Thyroid gland (tissue), 4 donors: ENCODE results near the gene PDXK. TPM values are rescaled to one million over a fixed set of nuclear protein-coding genes. Genes with fewer than 3 reads are reported as not detected.
A peak's percentile ranks its signal among the peaks of the same experiment; 100 is the strongest.

Experiments
- DNase-seq, 2 donors: peaks; one replicate each; pipeline ENCODE4 v3.0.0-alpha.2; 2019
- H3K27ac ChIP-seq, 3 donors: fragments of 200-600 bp; sonication (generic); 1 replicate in 2 of 3; 2 replicates in 1 of 3; pipeline ENCODE4 v1.5.1; 2016 to 2019; ENCODE audit warnings: mild to moderate bottlenecking in 1 of 3, moderate library complexity in 1 of 3
- H3K27me3 ChIP-seq: fragments of 200-600 bp; sonication (generic); one replicate; pipeline ENCODE4 v1.5.1; 2019
- H3K36me3 ChIP-seq, 2 donors: fragments of 200-600 bp; sonication (generic); one replicate each; pipeline ENCODE4 v1.5.1; 2016 to 2019
- H3K4me1 ChIP-seq, 2 donors: fragments of 200-600 bp; sonication (generic); one replicate each; pipeline ENCODE4 v1.5.1; 2017 to 2019
- H3K4me3 ChIP-seq, 3 donors: fragments of 200-600 bp; sonication (generic); replicated peaks in 1 of 3; 1 replicate in 2 of 3; 2 replicates in 1 of 3; pipeline ENCODE4 v1.5.1; 2016; ENCODE audit warnings: mild to moderate bottlenecking in 1 of 3
- H3K9me3 ChIP-seq: fragments of 200-600 bp; sonication (generic); one replicate; pipeline ENCODE4 v1.5.1; 2017
- CTCF ChIP-seq, 6 experiments: fragments of 200-600 bp in 3 of 6; fragments of 450-650 bp in 3 of 6; sonication (generic) in 3 of 6; IDR thresholded peaks; one replicate each; pipeline ENCODE4 v1.5.1; 2016 to 2019; ENCODE audit warnings: antibody characterized with exemption in 6 of 6, mild to moderate bottlenecking in 2 of 6, inconsistent platforms in 1 of 6, moderate library complexity in 1 of 6
- POLR2A ChIP-seq, 2 donors: fragments of 450-650 bp; IDR thresholded peaks; one replicate each; pipeline ENCODE4 v1.6.1; 2017; ENCODE audit warnings: antibody characterized with exemption in 2 of 2, mild to moderate bottlenecking in 2 of 2, moderate library complexity in 1 of 2
- WGBS, 2 donors: methylation state at CpG; one replicate each; pipeline ENCODE4 v1.1.5; 2017; 5-methylcytosine and 5-hydroxymethylcytosine counted together
- intact Hi-C: fragments of 100-400 bp; cut with DNase I; formaldehyde crosslinking; loops from one replicate; pipeline ENCODE4 v1.15.1; 2023
- total RNA-seq, 4 donors: library from RNA; depleted of rRNA; stranded (reverse); fragments of >200 nt; gene quantifications; one replicate each; pipeline ENCODE4 v1.2.3, GENCODE V29; 2016

The PDXK gene
- total RNA-seq, 4 donors from 2014 or later = 70.6 to 95.5 (median 92.4) TPM

GRCh38 chr21:43728467-43729390 lies 9.8 kb downstream of the PDXK start:
- DNase-seq = peak; percentile 98
- intact Hi-C loops = no loop called here
- TF ChIP-seq POLR2A (IDR thresholded peaks at IDR 0.05) (peak in 1 of 2 donors; percentile 90), CTCF (IDR thresholded peaks at IDR 0.05) (peak in 1 of 6 experiments; percentile 35)
- H3K27ac ChIP-seq = peak overlapping the region; percentile 93 to 100 (median 99)
- no peaks in the 10 kb centered on the region for H3K27me3 ChIP-seq
- peak overlapping the region in 1 of 3 donors; percentile 50 for H3K4me3 ChIP-seq
- H3K9me3 ChIP-seq = no peaks in the 10 kb centered on the region
- no peaks in the 10 kb centered on the region for H3K36me3 ChIP-seq
- 4 to 7% methylated on average over 14 to 24 of the region's 59 CpGs for WGBS, 2 donors
- H3K4me1 ChIP-seq = peaks cover 48 to 78% of the 10 kb centered on the region in 2 donors

GRCh38 chr21:43731476-43731875 lies 12.5 kb downstream of the PDXK start:
- Histone ChIP-seq H3K4me1 (peaks cover 57 to 75% of the 10 kb centered on the region in 2 donors), H3K27me3 (no peaks in the 10 kb centered on the region), H3K9me3 (no peaks in the 10 kb centered on the region), H3K36me3 (no peaks in the 10 kb centered on the region), H3K27ac (peak overlapping the region in 1 of 3 donors; percentile 36), H3K4me3 (no peak overlapping the region)
- DNase-seq = no peak
- 88 to 90% methylated on average over 6 of the region's 6 CpGs for WGBS, 2 donors
- intact Hi-C loops = no loop called here
- TF ChIP-seq CTCF (IDR thresholded peaks at IDR 0.05) (no peak), POLR2A (IDR thresholded peaks at IDR 0.05) (no peak)

GRCh38 chr21:43731891-43732711 lies 13.2 kb downstream of the PDXK start:
- intact Hi-C loops = no loop called here
- Histone ChIP-seq H3K4me1 (peaks cover 55 to 75% of the 10 kb centered on the region in 2 donors), H3K27ac (peak overlapping the region in 2 of 3 donors; percentile 36 to 98), H3K27me3 (no peaks in the 10 kb centered on the region), H3K36me3 (no peaks in the 10 kb centered on the region), H3K9me3 (no peaks in the 10 kb centered on the region), H3K4me3 (no peak overlapping the region)
- WGBS, 2 donors = 84 to 87% methylated on average over 22 to 23 of the region's 23 CpGs
- DNase-seq = no peak
- TF ChIP-seq POLR2A (IDR thresholded peaks at IDR 0.05) = no peak

- TF ChIP-seq CTCF (IDR thresholded peaks at IDR 0.05) = no peak
- no peak for TF ChIP-seq POLR2A (IDR thresholded peaks at IDR 0.05)
- no peaks in the 10 kb centered on the region for H3K9me3 ChIP-seq
- DNase-seq = no peak
- H3K4me1 ChIP-seq = peaks cover 55 to 75% of the 10 kb centered on the region in 2 donors
- intact Hi-C loops = no loop called here
- no peak overlapping the region for H3K4me3 ChIP-seq
- H3K27ac ChIP-seq = peak overlapping the region in 1 of 3 donors; percentile 98
- WGBS, 2 donors = 58 to 62% methylated on average over 10 of the region's 10 CpGs
- no peaks in the 10 kb centered on the region for H3K36me3 ChIP-seq
- no peaks in the 10 kb centered on the region for H3K27me3 ChIP-seq
These were observed 14.1 kb downstream of the PDXK start for GRCh38 chr21:43733060-43733459.

GRCh38 chr21:43733529-43734071 lies 14.7 kb downstream of the PDXK start:
- no peak overlapping the region for H3K4me3 ChIP-seq
- H3K27ac ChIP-seq = peak overlapping the region in 2 of 3 donors; percentile 97 to 98
- peaks cover 54 to 74% of the 10 kb centered on the region in 2 donors for H3K4me1 ChIP-seq
- no peaks in the 10 kb centered on the region for H3K36me3 ChIP-seq
- no peak for DNase-seq
- 78 to 90% methylated on average over 15 of the region's 15 CpGs for WGBS, 2 donors
- H3K9me3 ChIP-seq = no peaks in the 10 kb centered on the region
- H3K27me3 ChIP-seq = no peaks in the 10 kb centered on the region
- intact Hi-C loops = no loop called here
- TF ChIP-seq CTCF (IDR thresholded peaks at IDR 0.05) (no peak), POLR2A (IDR thresholded peaks at IDR 0.05) (no peak)
